HepG2 (cell line): ENCODE data around the gene RERE. TPM values are rescaled to one million over a fixed set of nuclear protein-coding genes. Genes with fewer than 3 reads are reported as not detected.
A peak's percentile ranks its signal among the peaks of the same experiment; 100 is the strongest.

Source experiments
- ATAC-seq: fragments of 200-7000 bp; cut with Tn5 transposase; 3 replicates; pipeline ENCODE4 v1.9.1; 2020; ENCODE audit warnings: mild to moderate bottlenecking, moderate library complexity
- BruUV-seq: library from RNA; stranded (reverse); fragments of 400-500 nt; replicated peaks from 2 replicates; lab custom pipeline; 2021; lab: Mats Ljungman, UMichigan
- CTCF ChIA-PET: fragments of 300-600 bp; formaldehyde crosslinking; extraction: SDS; loops from one replicate; lab custom pipeline; 2021; ENCODE audit warnings: low total read pairs, inconsistent platforms, low intra/inter-chr PET ratio; lab: Yijun Ruan, JAX
- POLR2A ChIA-PET: fragments of 350-600 bp; sonication (Branson Sonifier 250); formaldehyde crosslinking; loops from one replicate; lab custom pipeline; 2020; ENCODE audit warnings: antibody characterized with exemption, inconsistent platforms; lab: Yijun Ruan, JAX
- DNase-seq: peaks from one replicate; pipeline ENCODE4 v3.0.0-alpha.2; 2015; ENCODE audit warnings: low spot score
- FAIRE-seq: peaks from 3 replicates; lab custom pipeline; 2011; peaks lifted over from hg19 to GRCh38; lab: Jason Lieb, UNC
- H2AFZ ChIP-seq: one replicate; pipeline ENCODE4 v1.6.1; 2011; ENCODE audit warnings: low read length, inconsistent platforms
- H3K27ac ChIP-seq: fragments of 300-600 bp; 3 replicates; pipeline ENCODE4 v1.8.0; 2011; ENCODE audit warnings: mixed run types, mild to moderate bottlenecking, mixed read lengths, low read length, inconsistent platforms; ENCODE audit not compliant: insufficient read depth; ENCODE audit errors: extremely low read length
- H3K27me3 ChIP-seq, 2 experiments: fragments of 200-600 bp in 1 of 2; 2 replicates in 1 of 2; 3 replicates in 1 of 2; pipeline versions ENCODE4 v1.6.0 to v1.8.0; 2011; ENCODE audit warnings: low read length in 2 of 2, mild to moderate bottlenecking in 2 of 2, moderate library complexity in 2 of 2, inconsistent platforms in 1 of 2; ENCODE audit not compliant: insufficient read depth in 2 of 2, control insufficient read depth in 1 of 2
- H3K36me3 ChIP-seq, 2 experiments: fragments of 200-600 bp in 1 of 2; replicated peaks in 1 of 2; 2 replicates in 1 of 2; 3 replicates in 1 of 2; pipeline versions ENCODE4 v1.5.1 to v1.8.0; 2011; ENCODE audit warnings: low read length in 2 of 2, inconsistent platforms in 1 of 2; ENCODE audit not compliant: insufficient read depth in 2 of 2, control insufficient read depth in 1 of 2
- H3K4me1 ChIP-seq: 2 replicates; pipeline ENCODE4 v1.5.1; 2012; ENCODE audit warnings: low read length, inconsistent platforms; ENCODE audit not compliant: insufficient read depth
- H3K4me2 ChIP-seq: 2 replicates; pipeline ENCODE4 v1.6.0; 2011; ENCODE audit warnings: low read depth, low read length, inconsistent platforms
- H3K4me3 ChIP-seq, 3 experiments: fragments of 200-600 bp in 1 of 3; sonication (generic), shearing (Covaris generic) in 1 of 3; replicated peaks in 1 of 3; 2 replicates each; pipeline ENCODE4 v1.5.1; 2011 to 2016; ENCODE audit warnings: low read length in 3 of 3, inconsistent platforms in 2 of 3, low read depth in 2 of 3, mild to moderate bottlenecking in 2 of 3, control low read depth in 1 of 3, mixed read lengths in 1 of 3; ENCODE audit not compliant: insufficient read depth in 1 of 3
- H3K79me2 ChIP-seq: one replicate; pipeline ENCODE4 v1.6.1; 2011; ENCODE audit warnings: low read length, inconsistent platforms; ENCODE audit not compliant: insufficient read depth
- H3K9ac ChIP-seq: 2 replicates; pipeline ENCODE4 v1.6.0; 2011; ENCODE audit warnings: mild to moderate bottlenecking, low read depth, low read length, inconsistent platforms; ENCODE audit not compliant: insufficient read depth
- H3K9me3 ChIP-seq: 2 replicates; pipeline ENCODE4 v1.5.1; 2012; ENCODE audit warnings: mild to moderate bottlenecking, low read length
- H4K20me1 ChIP-seq: 2 replicates; pipeline ENCODE4 v1.6.0; 2011; ENCODE audit warnings: inconsistent platforms, mild to moderate bottlenecking, low read length, moderate library complexity; ENCODE audit not compliant: insufficient read depth
- BCL6 ChIP-seq: IDR thresholded peaks from 2 replicates; pipeline ENCODE4 v1.6.1; 2016; ENCODE audit warnings: missing genetic modification reagents, missing compliant biosample characterization
- CEBPB ChIP-seq: IDR thresholded peaks from 2 replicates; pipeline ENCODE4 v1.6.1; 2011; ENCODE audit warnings: low read depth, low read length, improper control_type of control experiment, borderline replicate concordance
- FOXP1 ChIP-seq, 2 experiments: fragments of 450-650 bp in 1 of 2; IDR thresholded peaks; 2 replicates each; pipeline ENCODE4 v1.6.1; 2017 to 2018; ENCODE audit warnings: antibody characterized with exemption in 1 of 2
- JARID2 ChIP-seq: sonication (generic); formaldehyde crosslinking; IDR thresholded peaks from 2 replicates; pipeline ENCODE4 v1.8.1; 2023; ENCODE audit warnings: missing genetic modification reagents, inconsistent platforms; ENCODE audit not compliant: insufficient replicate concordance
- NCOA2 ChIP-seq: sonication (generic); formaldehyde crosslinking; IDR thresholded peaks from 2 replicates; pipeline ENCODE4 v1.8.0; 2022; ENCODE audit warnings: inconsistent platforms
- POLR2AphosphoS5 ChIP-seq: IDR thresholded peaks from 2 replicates; pipeline ENCODE4 v1.6.1; 2012; ENCODE audit warnings: low read depth, low read length
- ZNF121 ChIP-seq: sonication (generic); formaldehyde crosslinking; IDR thresholded peaks from 2 replicates; pipeline ENCODE4 v1.5.0; 2020; ENCODE audit warnings: mild to moderate bottlenecking, missing genetic modification reagents
- ZNF180 ChIP-seq: sonication (generic); formaldehyde crosslinking; IDR thresholded peaks from 2 replicates; pipeline ENCODE4 v1.4.0; 2020; ENCODE audit warnings: low read depth, missing genetic modification reagents, borderline replicate concordance
- WGBS: methylation state at CpG from one replicate; pipeline ENCODE4 v1.1.6; 2017; ENCODE audit warnings: low lambda C conversion rate; 5-methylcytosine and 5-hydroxymethylcytosine counted together
- in situ Hi-C: cut with HindIII; loops from 2 replicates; pipeline ENCODE4 v1.10.0; 2017; ENCODE audit warnings: low pct_unique_long_range_greater_than_20kb; ENCODE audit not compliant: extremely low pct_ligation_motif_present
- intact Hi-C: fragments of 100-400 bp; cut with micrococcal nuclease; formaldehyde crosslinking; loops from one replicate; pipeline ENCODE4 v1.10.0; 2022; ENCODE audit not compliant: unreplicated experiment
- polyA plus RNA-seq, 8 experiments: library from polyadenylated mRNA; depleted of rRNA in 3 of 8; stranded (reverse) in 7 of 8; unstranded in 1 of 8; fragments of >200 nt; fragmentation: Illumina TruSeq in 4 of 8; extraction: Trizol in 4 of 8; gene quantifications; 2 replicates each; pipeline versions ENCODE4 v1.2.1 to v1.2.3, GENCODE V29; 2011 to 2016; ENCODE audit warnings: low read depth in 4 of 8, missing spikeins in 1 of 8, mixed read lengths in 1 of 8; ENCODE audit not compliant: insufficient read depth in 1 of 8
- total RNA-seq, 5 experiments: library from RNA; depleted of rRNA; stranded (reverse); fragments of >200 nt; fragmentation: Illumina TruSeq; extraction: Trizol; gene quantifications; 2 replicates each; pipeline ENCODE4 v1.2.3, GENCODE V29; 2016; ENCODE audit warnings: low read depth in 1 of 5
- TF ChIP-seq, protein P1 (sequence below): IDR thresholded peaks from 2 replicates; pipeline ENCODE4 v1.6.1; 2016; ENCODE audit warnings: mild to moderate bottlenecking
- TF ChIP-seq, protein P2 (sequence below): sonication (generic); formaldehyde crosslinking; IDR thresholded peaks from 2 replicates; pipeline ENCODE4 v1.5.0; 2020; ENCODE audit warnings: mild to moderate bottlenecking, missing genetic modification reagents
- TF ChIP-seq, protein P3 (sequence below): sonication (generic); formaldehyde crosslinking; IDR thresholded peaks from 2 replicates; pipeline ENCODE4 v1.8.0; 2022; ENCODE audit warnings: missing genetic modification reagents, mild to moderate bottlenecking, moderate library complexity, borderline replicate concordance

The RERE gene
- total and polyA plus RNA-seq, 2 of the 13 experiments (the other 11 are each of a cell fraction or from before 2014, with no cell fraction given): 18.3 to 21.9 TPM

DNA sequence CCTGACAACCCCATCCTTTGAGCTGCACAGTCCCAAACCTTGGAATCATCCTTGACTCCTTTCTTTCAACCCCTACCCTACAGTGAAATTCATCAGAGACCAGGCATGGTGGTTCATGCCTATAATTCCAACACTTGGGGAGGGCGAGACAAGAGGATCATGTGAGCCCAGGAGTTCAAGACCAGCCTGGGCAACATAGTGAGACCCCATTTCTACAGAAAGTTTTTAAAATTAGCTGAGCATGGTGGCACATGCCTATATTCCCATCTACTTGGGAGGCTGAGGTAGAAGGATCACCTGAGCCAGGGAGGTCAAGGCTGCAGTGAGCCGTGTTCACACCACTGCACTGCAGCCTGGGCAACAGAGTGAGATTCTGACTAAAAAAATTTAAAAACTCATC lies 34.5 kb downstream of the RERE start:
- Histone ChIP-seq H3K9me3 (no peaks in the 10 kb centered on the region), H3K4me3 (no peak overlapping the region), H3K9ac (no peak overlapping the region), H3K27ac (no peak overlapping the region), H3K4me2 (no peak overlapping the region), H2AFZ (no peak overlapping the region), H3K4me1 (peaks cover 26% of the 10 kb centered on the region), H3K79me2 (peaks cover 82% of the 10 kb centered on the region), H4K20me1 (no peaks in the 10 kb centered on the region; the same call in none of the 2 replicates), H3K36me3 (peaks cover 0 to 6% of the 10 kb centered on the region in 2 experiments; a peak in 2 of 5 replicates), H3K27me3 (no peaks in the 10 kb centered on the region)
- ChIA-PET POLR2A (no interaction called here), CTCF (no interaction called here)
- in situ Hi-C loops (no loop called here), intact Hi-C loops (no loop called here)
- ATAC-seq (no peak), FAIRE-seq (no peak), DNase-seq (no peak)
- TF ChIP-seq, protein P1, sequence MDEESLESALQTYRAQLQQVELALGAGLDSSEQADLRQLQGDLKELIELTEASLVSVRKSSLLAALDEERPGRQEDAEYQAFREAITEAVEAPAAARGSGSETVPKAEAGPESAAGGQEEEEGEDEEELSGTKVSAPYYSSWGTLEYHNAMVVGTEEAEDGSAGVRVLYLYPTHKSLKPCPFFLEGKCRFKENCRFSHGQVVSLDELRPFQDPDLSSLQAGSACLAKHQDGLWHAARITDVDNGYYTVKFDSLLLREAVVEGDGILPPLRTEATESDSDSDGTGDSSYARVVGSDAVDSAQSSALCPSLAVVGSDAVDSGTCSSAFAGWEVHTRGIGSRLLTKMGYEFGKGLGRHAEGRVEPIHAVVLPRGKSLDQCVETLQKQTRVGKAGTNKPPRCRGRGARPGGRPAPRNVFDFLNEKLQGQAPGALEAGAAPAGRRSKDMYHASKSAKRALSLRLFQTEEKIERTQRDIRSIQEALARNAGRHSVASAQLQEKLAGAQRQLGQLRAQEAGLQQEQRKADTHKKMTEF (CRISPR knock-in tag): no peak
- TF ChIP-seq ZNF121: peak; percentile 89
- BruUV-seq: no TSS peak
- 100% methylated on average over 2 of the region's 2 CpGs for WGBS

DNA sequence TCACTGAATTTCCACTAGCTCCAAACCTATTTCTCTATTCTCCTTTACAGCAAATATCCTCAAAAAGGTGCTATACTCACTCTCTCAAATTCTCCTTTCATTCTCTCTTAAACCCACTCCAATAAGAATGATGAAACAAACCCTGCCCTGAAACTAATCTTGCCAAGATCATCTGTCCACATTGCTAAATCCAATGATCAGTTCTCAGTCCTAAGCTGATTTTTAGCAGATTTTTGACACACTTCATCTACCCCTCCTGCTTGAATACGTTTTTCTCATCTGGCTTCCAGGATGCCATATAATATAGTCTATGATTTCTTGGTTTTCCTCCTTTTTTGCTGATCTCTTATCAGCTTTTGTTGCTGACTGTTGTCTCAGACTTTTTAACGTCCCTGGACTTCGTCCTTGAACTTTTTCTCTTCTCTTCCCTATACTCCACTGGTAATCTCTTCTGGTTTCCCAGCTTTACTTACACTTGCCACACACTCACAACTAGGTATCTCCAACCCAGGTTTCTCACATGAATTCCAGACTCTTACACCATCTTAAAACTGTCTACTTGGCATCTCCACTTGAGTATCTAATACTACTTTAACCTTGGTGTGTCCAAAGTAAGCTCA lies 35.3 kb downstream of the RERE start:
- Histone ChIP-seq H3K27me3 (no peaks in the 10 kb centered on the region), H2AFZ (no peak overlapping the region), H3K9me3 (no peaks in the 10 kb centered on the region), H3K79me2 (peaks cover 83% of the 10 kb centered on the region), H3K4me3 (no peak overlapping the region), H3K36me3 (peaks cover 0 to 3% of the 10 kb centered on the region in 2 experiments; a peak in 2 of 5 replicates), H3K4me1 (peaks cover 26% of the 10 kb centered on the region), H3K27ac (peak overlapping the region; percentile 9), H3K9ac (no peak overlapping the region), H3K4me2 (peak overlapping the region; percentile 6; the same call in 1 of the 2 replicates), H4K20me1 (no peaks in the 10 kb centered on the region; the same call in none of the 2 replicates)
- intact Hi-C loops: no loop called here
- FAIRE-seq: peak; percentile 67
- in situ Hi-C loops: no loop called here
- CTCF ChIA-PET: no interaction called here
- peak; percentile 54 for ATAC-seq
- peak; percentile 34 for DNase-seq
- POLR2A ChIA-PET: interaction anchor here (0.6 to 1.1 kb wide), 2 partner anchors 36 to 41 kb away, joined by 3 read pairs; partner anchors contain the start of gene RERE
- 23% methylated on average over 3 of the region's 3 CpGs for WGBS
- BruUV-seq: no TSS peak
- 0 out of 2 replicates have a peak, but pooled peaks have one; percentile 9 for TF ChIP-seq NCOA2 (CRISPR knock-in tag)
- no peak for TF ChIP-seq ZNF180 (CRISPR knock-in tag)
- TF ChIP-seq CEBPB: peak; percentile 53; the same call in 1 of the 2 replicates
- TF ChIP-seq, protein P2, sequence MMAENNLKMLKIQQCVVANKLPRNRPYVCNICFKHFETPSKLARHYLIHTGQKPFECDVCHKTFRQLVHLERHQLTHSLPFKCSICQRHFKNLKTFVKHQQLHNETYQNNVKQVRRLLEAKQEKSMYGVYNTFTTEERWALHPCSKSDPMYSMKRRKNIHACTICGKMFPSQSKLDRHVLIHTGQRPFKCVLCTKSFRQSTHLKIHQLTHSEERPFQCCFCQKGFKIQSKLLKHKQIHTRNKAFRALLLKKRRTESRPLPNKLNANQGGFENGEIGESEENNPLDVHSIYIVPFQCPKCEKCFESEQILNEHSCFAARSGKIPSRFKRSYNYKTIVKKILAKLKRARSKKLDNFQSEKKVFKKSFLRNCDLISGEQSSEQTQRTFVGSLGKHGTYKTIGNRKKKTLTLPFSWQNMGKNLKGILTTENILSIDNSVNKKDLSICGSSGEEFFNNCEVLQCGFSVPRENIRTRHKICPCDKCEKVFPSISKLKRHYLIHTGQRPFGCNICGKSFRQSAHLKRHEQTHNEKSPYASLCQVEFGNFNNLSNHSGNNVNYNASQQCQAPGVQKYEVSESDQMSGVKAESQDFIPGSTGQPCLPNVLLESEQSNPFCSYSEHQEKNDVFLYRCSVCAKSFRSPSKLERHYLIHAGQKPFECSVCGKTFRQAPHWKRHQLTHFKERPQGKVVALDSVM (CRISPR knock-in tag): peak; percentile 16; the same call in 1 of the 2 replicates
- TF ChIP-seq BCL6 (CRISPR knock-in tag): peak; percentile 24; the same call in 1 of the 2 replicates
- no peak for TF ChIP-seq POLR2AphosphoS5
- TF ChIP-seq, protein P3, sequence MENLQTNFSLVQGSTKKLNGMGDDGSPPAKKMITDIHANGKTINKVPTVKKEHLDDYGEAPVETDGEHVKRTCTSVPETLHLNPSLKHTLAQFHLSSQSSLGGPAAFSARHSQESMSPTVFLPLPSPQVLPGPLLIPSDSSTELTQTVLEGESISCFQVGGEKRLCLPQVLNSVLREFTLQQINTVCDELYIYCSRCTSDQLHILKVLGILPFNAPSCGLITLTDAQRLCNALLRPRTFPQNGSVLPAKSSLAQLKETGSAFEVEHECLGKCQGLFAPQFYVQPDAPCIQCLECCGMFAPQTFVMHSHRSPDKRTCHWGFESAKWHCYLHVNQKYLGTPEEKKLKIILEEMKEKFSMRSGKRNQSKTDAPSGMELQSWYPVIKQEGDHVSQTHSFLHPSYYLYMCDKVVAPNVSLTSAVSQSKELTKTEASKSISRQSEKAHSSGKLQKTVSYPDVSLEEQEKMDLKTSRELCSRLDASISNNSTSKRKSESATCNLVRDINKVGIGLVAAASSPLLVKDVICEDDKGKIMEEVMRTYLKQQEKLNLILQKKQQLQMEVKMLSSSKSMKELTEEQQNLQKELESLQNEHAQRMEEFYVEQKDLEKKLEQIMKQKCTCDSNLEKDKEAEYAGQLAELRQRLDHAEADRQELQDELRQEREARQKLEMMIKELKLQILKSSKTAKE (CRISPR knock-in tag): no peak
- TF ChIP-seq JARID2 (CRISPR knock-in tag): no peak
- no peak for TF ChIP-seq FOXP1 (IDR thresholded peaks at IDR 0.05)
- TF ChIP-seq FOXP1 (CRISPR knock-in tag; IDR thresholded peaks at IDR 0.05): 0 out of 2 replicates have a peak, but pooled peaks have one; percentile 6
